ENCODE data around the gene DOCK4. TPM values are rescaled to one million over a fixed set of nuclear protein-coding genes. Genes with fewer than 3 reads are reported as not detected.

The DOCK4 gene
- total RNA-seq, 4 donors from 2014 or later, result 30.8 to 49.8 (median 37.2) TPM

GRCh38 chr7:112192236-112193154, 13.7 kb downstream of the DOCK4 start:
- Histone ChIP-seq H3K36me3 (no peaks in the 10 kb centered on the region), H3K27ac (peak overlapping the region in 2 of 4 donors; percentile 15 to 43), H3K4me3 (no peak overlapping the region), H3K9me3 (peaks cover 0 to 7% (median 0%) of the 10 kb centered on the region in 4 donors), H3K27me3 (no peaks in the 10 kb centered on the region), H3K4me1 (peaks cover 0 to 3% (median 0%) of the 10 kb centered on the region in 4 donors)
- 48 to 57% methylated on average over 4 of the region's 4 CpGs for WGBS, 2 donors
- no peak for TF ChIP-seq CTCF (IDR thresholded peaks at IDR 0.05)
- TF ChIP-seq EP300 (IDR thresholded peaks at IDR 0.05), result peak; percentile 24 to 54
- no peak for TF ChIP-seq POLR2A (IDR thresholded peaks at IDR 0.05)
- DNase-seq (ENCODE audit: low spot score in 2 of 2), result peak in 1 of 2 donors; percentile 30

- WGBS, 2 donors, result 87 to 89% methylated on average over 2 of the region's 2 CpGs
These were observed 16.1 kb downstream of the DOCK4 start for GRCh38 chr7:112190120-112190519.

GRCh38 chr7:112189691-112190090, 16.5 kb downstream of the DOCK4 start:
- H3K9me3 ChIP-seq, result peaks cover 0 to 7% (median 0%) of the 10 kb centered on the region in 4 donors
- H3K4me3 ChIP-seq, result no peak overlapping the region
- DNase-seq (ENCODE audit: low spot score in 2 of 2), result no peak
- WGBS, 2 donors, result 95% methylated on average over 5 of the region's 5 CpGs
- no peak overlapping the region for H3K27ac ChIP-seq
- no peak for TF ChIP-seq EP300 (IDR thresholded peaks at IDR 0.05)
- no peak for TF ChIP-seq POLR2A (IDR thresholded peaks at IDR 0.05)
- no peak for TF ChIP-seq CTCF (IDR thresholded peaks at IDR 0.05)
- H3K4me1 ChIP-seq, result peaks cover 0 to 12% (median 0%) of the 10 kb centered on the region in 4 donors
- H3K27me3 ChIP-seq, result no peaks in the 10 kb centered on the region
- no peaks in the 10 kb centered on the region for H3K36me3 ChIP-seq

More at GRCh38 chr7:112190120-112190519, 16.1 kb downstream of the DOCK4 start:
- peaks cover 0 to 10% (median 0%) of the 10 kb centered on the region in 4 donors for H3K4me1 ChIP-seq
- no peaks in the 10 kb centered on the region for H3K27me3 ChIP-seq
- no peak overlapping the region for H3K27ac ChIP-seq
- no peak overlapping the region for H3K4me3 ChIP-seq
- DNase-seq (ENCODE audit: low spot score in 2 of 2), result no peak
- H3K9me3 ChIP-seq, result peaks cover 0 to 7% (median 0%) of the 10 kb centered on the region in 4 donors
- no peaks in the 10 kb centered on the region for H3K36me3 ChIP-seq
- no peak for TF ChIP-seq POLR2A (IDR thresholded peaks at IDR 0.05)
- TF ChIP-seq CTCF (IDR thresholded peaks at IDR 0.05), result no peak
- TF ChIP-seq EP300 (IDR thresholded peaks at IDR 0.05), result no peak

DNA sequence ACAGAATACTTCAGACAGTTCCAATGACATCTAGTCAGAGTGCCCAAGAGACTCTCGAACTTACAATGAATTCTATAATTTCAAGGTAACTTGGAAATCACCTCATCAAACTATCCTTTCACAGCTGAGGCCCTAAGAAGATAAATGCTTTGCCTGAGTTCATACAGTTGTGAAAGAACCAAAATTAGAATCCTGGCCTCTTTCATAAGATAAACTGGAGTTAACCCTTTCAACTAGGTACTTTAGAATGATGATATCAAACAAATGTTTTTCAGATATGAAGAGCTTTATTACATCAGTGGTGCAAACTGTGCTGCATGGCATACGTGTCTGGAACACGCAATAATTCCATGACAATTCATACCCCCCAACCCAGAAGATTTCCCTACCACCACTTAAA, 17.9 kb downstream of the DOCK4 start:
- no peak for TF ChIP-seq CTCF (IDR thresholded peaks at IDR 0.05)

DNA sequence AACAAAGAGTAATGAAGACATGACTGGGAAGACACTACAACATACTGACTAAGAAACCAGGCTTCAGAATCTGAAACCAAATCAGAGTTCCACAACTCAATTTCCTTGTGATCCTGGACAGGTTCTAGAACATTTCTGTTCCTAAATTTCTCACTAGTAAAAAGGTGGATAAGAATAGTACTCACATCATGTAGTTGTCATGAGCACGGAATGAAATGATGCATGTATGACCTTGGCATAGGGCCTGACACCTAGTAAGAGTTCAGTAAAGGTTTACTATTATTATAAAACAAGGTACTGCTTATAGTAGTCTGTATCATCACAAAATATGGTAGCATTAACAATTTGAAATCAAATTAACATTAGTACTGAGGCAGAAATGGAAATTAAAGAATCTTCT, 19.9 kb downstream of the DOCK4 start:
- H3K36me3 ChIP-seq, result no peaks in the 10 kb centered on the region
- TF ChIP-seq CTCF (IDR thresholded peaks at IDR 0.05), result no peak
- TF ChIP-seq POLR2A (IDR thresholded peaks at IDR 0.05), result no peak
- TF ChIP-seq EP300 (IDR thresholded peaks at IDR 0.05), result no peak
- H3K27me3 ChIP-seq, result no peaks in the 10 kb centered on the region
- no peak for DNase-seq (ENCODE audit: low spot score in 2 of 2)
- no peaks in the 10 kb centered on the region for H3K9me3 ChIP-seq
- H3K27ac ChIP-seq, result no peak overlapping the region
- WGBS, 2 donors, result 93% methylated on average over 1 of the region's 1 CpG
- H3K4me1 ChIP-seq, result peaks cover 0 to 36% (median 3%) of the 10 kb centered on the region in 4 donors
- no peak overlapping the region for H3K4me3 ChIP-seq

More for the DNA sequence above, 17.9 kb downstream of the DOCK4 start:
- Histone ChIP-seq H3K4me1 (peaks cover 0 to 24% (median 0%) of the 10 kb centered on the region in 4 donors), H3K36me3 (no peaks in the 10 kb centered on the region), H3K27ac (no peak overlapping the region), H3K27me3 (no peaks in the 10 kb centered on the region), H3K9me3 (no peaks in the 10 kb centered on the region), H3K4me3 (no peak overlapping the region)
- 96% methylated on average over 3 of the region's 3 CpGs for WGBS, 2 donors
- DNase-seq (ENCODE audit: low spot score in 2 of 2), result no peak
